RPMI7951 (cell line): ENCODE data around the gene ARHGEF6. TPM values are rescaled to one million over a fixed set of nuclear protein-coding genes. Genes with fewer than 3 reads are reported as not detected.
"Not testable (repeated sequence)": the region's sequence is repeated elsewhere in the genome, so short reads cannot be mapped to it uniquely, and the experiment has no call there.

Source experiments
- DNase-seq: peaks from one replicate; pipeline ENCODE4 v3.0.0-alpha.2; 2012; ENCODE audit warnings: low read depth
- total RNA-seq: library from RNA; depleted of rRNA; stranded (reverse); fragments of >200 nt; shearing (Covaris generic); gene quantifications from 2 replicates; pipeline ENCODE4 v1.2.3, GENCODE V29; 2014; rRNA removed

The ARHGEF6 gene, protein sequence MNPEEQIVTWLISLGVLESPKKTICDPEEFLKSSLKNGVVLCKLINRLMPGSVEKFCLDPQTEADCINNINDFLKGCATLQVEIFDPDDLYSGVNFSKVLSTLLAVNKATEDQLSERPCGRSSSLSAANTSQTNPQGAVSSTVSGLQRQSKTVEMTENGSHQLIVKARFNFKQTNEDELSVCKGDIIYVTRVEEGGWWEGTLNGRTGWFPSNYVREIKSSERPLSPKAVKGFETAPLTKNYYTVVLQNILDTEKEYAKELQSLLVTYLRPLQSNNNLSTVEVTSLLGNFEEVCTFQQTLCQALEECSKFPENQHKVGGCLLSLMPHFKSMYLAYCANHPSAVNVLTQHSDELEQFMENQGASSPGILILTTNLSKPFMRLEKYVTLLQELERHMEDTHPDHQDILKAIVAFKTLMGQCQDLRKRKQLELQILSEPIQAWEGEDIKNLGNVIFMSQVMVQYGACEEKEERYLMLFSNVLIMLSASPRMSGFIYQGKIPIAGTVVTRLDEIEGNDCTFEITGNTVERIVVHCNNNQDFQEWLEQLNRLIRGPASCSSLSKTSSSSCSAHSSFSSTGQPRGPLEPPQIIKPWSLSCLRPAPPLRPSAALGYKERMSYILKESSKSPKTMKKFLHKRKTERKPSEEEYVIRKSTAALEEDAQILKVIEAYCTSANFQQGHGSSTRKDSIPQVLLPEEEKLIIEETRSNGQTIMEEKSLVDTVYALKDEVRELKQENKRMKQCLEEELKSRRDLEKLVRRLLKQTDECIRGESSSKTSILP
- total RNA-seq, result 3.5 and 3.7 TPM in 2 replicates

DNA sequence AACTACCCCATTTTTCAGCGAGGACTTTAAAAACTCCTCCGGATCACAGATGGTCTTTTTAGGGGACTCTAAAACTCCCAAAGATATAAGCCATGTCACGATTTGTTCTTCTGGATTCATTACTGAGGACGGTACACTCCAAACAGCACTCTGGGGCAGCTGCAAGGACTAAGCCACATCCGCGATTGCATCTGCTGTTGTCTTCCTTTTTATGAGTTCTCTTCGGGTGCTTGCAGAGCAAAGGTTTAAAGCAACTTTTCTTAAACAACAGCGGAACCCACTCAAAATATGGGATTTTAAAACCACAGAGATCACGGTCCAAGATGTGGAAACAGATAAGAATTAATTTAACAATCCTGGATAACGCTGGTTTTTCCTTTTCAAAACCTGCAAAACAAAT, at the start of gene ARHGEF6:
ARHGEF6 (minus strand) TSS at position 170 of the 400 bp plus-strand sequence; CDS start at position 120, 50 bp downstream.
- no peak for DNase-seq

DNA sequence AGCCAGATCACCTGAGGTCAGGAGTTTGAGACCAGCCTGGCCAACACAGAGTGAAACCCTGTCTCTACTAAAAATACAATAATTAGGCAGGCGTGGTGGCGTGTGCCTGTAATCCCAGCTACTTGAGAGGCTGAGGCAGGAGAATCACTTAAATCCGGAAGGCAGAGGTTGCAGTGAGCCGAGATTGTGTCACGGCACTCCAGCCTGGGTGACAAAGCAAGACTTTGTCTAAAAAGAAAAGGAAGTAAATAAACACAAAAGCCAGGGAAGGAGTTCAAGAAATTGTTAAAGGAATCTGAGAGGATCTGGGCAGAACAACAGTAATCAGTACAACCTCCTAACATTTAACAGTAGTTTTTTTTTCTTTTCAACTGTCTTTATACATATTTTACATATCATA, 48.7 kb upstream of the ARHGEF6 start:
- no peak for DNase-seq

DNA sequence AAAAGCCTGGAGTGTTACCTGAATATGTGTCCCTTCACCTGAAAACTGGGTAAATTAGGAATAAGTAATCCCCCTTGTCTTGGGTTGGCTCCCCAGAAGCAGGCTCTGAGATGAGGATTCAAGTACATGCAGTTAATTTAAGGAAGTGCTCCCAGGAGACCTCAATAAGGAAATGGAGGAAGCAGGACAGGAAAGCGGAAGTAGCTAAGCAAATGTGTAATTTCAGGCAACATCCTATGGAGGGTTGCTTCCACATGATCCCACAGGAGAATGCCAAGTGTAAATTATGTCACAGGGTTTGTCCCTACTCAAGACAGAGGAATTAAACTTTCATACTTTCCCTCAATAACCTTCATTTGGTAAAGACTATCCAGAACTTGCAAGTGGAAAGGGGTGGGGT, 48.1 kb upstream of the ARHGEF6 start:
- DNase-seq, result no peak

DNA sequence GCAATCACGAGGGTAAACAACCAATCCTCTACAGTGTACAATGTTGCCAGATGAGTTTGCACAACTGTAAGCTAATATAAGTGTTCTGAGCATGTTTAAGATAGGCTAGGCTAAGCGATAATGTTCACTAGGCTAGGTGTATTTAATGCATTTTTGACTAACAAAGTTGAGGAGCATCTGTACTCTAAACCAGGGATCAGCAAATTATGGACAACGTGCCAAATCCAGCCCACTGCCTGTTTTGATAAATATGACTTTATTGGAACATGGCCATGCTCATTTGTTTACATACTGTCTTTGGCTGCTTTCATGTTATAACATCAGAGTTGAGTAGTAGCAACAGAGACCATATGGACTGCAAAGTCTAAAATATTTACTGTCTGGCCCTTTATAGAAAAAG, 46.3 kb upstream of the ARHGEF6 start:
- DNase-seq, result no peak

DNA sequence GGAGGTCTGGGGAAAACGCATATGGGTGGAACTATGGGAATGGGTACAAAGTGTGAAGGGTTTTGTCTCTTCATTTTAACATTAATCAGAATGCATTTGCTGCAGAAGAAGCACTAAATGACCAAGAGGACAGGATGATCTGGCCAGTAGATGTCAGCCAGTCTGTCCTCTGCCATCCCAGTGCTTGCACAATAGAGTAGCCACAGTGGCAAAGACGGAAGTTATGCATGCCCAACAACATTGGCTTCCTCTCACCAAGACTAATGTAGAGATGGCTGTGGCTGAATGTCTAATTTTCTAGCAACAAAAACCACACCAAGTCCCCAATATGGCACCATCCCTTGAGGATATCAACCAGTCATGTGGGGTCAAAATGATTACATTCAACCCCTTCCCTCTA, 45.0 kb upstream of the ARHGEF6 start:
- DNase-seq, result no peak

DNA sequence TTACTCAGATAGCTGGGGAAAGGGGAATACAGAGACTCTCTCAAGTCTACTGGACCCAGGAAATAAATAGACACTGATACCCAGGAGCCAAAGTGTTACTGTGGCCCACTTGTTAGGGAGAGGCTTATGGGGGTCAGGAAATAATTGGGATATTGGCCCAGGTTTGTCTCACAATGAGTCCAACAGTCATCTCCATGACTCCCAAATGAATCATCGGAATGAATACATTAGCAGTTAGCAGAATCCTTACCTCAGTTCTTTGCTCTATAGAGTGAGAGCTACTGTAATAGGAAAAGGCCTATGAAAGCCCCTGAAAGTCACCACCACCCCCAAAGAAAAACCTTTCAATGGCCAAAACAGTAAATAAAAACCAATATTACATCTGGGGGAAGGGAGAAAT, 42.4 kb upstream of the ARHGEF6 start:
- DNase-seq, result peak; percentile 6

DNA sequence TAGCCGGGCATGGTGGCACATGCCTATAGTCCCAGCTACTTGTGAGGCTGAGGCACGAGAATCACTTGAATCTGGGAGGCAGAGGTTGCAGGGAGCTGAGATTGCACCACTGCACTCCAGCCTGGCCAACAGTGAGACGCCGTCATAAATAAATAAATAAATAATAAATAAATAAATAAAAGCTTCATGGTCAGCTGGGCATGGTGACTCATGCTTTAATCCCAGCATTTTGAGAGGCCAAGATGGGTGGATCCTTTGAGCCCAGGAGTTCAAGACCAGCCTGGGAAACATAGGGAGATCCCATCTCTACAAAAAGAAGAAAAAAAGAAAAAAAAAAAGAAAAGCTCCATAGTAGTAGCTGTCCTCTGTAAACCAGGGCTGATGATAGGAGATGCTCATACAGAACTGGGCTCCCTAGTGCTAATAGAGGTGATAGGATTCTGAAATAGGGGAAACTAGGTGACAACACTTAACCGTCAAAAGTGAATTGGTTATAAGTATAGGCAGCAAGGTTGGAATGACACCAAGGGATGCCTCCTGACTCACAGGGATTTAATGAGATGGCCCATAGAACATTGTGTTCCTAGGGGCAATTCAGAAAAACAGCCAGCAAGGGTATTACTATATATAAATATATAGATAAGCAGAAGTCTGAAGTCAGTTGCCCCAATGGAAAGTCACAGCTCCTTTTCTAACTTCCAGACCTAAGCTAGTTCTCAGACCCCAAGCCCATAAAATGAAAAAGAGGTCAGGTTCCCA, 41.8 kb upstream of the ARHGEF6 start:
- DNase-seq, result no peak

DNA sequence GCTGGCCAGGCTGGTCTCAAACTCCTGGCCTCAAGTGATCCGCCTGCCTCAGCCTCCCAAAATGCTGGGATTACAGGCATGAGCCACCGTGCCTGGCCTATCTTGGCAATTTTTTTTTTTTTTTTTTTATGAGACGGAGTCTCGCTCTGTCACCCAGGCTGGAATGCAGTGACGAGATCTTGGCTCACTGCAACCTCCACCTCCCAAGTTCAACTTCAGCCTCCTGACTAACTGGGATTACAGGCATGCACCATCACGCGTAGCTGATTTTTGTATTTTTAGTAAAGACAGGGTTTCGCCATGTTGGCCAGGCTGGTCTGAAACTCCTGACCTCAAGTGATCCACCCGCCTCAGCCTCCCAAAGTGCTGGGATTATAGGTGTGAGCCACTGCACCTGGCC, 39.0 kb upstream of the ARHGEF6 start:
- not testable (repeated sequence) for DNase-seq

DNA sequence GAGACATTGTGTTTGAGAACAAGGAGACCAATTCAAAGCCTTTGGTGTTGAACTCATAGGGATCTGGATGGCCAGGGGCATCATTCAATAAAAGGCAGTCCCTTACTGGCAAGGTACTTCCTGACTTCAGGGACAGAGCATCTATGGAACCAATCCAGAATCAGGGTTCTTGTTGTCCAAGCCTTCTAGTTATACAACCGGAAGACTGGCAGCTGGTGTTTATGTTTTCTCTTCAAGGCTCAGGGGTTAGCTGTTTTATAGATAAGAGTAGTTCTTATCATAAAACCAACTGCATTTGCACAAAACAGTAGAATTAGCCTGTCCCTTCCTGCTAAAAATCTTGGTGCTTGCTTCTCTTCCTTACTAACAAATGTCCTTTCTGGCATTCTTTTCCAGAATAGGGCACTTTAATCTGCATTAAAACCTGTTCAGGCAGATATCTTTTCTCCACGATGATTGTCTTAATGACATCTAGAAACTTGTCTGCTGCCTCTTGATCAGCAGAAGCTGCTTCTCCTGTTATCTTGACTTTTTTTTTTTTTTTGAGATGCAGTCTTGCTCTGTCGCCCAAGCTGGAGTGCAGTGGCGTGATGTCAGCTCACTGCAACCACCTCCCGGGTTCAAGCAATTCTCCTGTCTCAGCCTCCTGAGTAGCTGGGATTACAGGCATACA, 38.4 kb upstream of the ARHGEF6 start:
- DNase-seq, result no peak

DNA sequence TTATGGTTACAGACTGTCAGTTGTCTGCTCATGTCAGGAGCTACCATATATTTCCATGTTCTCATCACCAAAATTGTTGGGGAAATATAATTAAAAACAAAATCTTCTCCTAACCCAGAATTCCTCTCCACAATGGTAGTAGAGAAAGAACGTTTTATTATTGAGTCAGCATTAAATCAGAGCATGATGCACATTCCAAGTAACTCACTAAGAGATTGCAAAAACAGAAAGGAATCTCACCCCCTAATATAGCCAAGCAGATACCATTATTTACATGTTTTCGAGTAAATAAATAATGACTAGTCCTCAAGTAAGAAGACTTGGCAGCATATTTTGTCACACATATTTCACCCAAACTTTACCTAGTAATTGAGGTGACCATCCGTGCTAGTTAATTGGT, 36.2 kb upstream of the ARHGEF6 start:
- DNase-seq, result no peak

DNA sequence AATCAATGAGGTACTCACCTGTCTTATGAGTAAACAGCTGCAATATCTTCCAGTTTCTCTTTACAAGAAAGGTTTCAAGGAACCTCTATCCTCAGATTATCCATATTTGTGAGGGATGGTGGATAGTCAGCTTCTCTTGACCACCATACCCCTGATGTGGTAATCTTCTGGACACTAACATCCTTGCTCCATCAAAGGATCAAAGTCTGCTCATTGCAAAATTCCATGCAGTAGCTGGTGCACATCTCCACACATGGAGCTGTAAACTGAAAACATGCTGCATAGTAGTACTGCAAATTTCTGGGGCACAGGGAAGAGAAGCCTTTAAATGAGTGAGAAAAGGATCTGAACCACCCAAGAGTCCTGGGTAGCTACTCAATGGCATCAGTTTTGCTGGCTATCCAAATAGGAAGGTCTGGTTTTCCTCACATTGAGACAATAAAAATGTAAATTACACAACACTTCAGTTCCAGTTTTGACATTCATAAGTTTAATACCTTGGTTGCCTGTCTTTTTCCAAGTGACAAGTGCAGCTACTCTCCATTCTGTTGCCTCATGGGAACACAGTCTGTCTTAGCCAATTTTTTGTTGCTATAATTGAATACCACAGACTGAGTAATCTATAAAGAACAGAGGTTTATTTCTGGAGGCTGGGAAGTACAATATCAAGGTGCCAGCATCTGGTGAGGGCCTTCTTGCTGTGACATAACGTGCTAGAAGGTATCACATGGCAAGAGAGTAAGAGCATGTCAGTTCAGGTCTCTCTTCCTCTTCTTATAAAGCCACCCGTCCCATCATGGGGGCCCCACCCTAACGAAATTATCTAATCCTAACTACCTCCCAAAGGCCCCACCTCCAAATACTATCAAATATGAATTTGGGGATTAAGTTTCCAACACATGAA, 34.4 kb upstream of the ARHGEF6 start:
- no peak for DNase-seq

DNA sequence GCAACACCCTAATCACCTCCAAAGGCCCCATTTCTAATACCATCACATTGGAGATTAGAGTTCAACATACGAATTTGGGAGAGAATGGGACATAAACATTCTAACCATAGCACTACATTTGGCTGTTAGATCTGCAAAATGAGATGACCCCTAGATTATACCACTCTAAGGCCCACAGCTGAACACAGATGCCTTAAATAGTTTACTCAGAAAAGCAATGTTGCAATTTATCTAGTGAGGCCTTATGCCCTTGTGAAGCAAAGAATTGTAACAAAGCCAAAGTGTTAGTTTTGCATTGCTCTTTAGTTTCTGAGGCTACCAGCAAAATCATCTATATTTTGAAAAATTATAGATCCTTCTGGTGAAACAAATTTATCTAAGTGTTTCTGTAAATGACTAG, 31.6 kb upstream of the ARHGEF6 start:
- DNase-seq, result no peak

DNA sequence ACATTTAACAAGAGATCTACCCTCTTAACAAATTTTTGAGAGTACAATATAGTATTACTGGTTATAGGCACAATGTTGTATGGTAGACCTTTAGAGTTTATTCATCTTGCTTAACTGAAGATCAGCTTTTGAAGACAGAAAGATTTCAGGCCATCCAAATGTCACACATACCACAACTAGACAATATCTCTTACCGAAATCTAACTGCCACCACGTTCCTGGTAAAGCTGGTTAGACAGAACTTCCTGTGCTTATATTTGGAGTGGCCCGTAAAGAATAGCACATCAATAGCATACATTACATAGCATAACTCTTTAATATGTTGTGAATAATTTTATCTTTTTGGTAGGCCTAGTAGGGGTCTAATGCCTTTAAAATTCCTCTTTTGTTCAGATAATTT, 29.8 kb upstream of the ARHGEF6 start:
- no peak for DNase-seq

DNA sequence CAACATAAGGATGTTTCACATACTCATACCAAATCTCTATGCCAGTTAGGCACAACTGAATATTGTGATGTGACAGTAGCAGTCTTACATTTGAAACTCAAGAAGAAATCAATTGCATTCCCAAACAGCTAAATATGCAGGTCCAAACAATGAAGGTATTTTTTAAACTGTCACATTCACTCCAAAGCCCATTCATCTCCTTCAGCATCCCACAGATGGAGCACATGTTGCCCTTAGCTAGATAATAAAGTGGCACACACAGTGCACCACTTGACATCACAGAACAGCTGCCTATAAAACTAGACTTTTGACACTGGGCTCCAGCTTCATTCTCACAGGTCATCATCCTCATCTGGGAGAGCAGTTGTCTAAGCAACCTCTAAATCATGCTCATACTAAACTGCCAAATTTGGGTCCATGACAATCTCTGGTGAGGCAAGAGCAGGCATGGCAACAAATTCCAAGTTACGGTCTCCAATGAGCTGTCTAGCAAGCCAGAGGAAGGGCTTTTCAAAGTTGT, 26.2 kb upstream of the ARHGEF6 start:
- no peak for DNase-seq

DNA sequence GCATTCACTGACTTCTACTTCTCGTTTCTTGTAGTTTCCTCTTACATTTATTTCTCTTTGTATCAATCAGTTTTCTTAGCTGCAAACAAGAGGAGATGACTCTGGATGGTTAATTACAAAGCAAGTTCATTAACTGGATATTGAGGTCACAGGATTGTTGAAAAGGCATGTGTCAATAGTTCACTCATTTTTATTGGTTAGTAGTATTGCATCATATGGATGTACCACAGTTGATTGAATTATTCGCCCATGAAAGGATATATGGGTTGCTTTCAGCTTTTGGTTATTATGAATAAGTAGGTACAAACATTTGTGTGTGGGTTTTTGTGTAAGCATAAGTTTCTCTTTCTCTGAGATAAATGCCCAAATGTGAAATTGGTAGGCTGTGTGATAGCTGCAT, 21.8 kb upstream of the ARHGEF6 start:
- no peak for DNase-seq

DNA sequence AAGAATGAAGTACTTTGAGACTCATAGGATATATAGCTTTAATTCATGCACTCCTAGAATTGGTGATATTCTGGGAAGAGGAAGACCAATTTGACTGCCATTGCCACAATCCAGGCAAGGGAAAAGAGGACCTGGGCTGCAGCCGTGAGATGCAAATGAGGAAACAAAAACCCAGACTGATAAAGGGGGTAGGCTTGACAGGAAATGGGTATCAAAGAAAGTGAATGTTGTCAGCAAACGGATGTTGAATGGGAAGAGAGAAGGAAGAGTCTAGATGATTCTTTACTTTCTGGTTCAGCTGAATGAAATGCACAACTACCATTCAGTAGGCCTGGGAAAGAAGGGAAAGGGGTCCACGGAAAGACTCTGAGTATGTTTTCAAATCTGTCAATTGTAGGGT, 17.1 kb upstream of the ARHGEF6 start:
- DNase-seq, result no peak

DNA sequence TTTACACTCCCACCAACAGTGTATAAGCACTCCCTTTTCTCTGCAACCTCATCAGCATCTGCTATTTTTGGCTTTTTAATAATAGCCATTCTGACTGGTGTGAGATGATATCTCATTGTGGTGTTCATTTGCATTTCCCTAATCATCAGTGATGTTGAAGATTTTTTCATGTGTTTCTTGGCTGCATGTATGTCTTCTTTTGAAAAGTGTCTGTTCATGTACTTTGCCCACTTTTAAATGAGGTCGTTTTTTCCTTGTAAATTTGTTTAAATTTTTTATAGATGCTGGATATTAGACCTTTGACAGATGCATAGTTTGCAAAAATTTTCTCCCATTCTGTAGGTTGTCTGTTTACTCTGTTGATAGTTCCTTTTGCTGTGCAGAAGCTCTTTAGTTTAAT, 14.4 kb upstream of the ARHGEF6 start:
- DNase-seq, result not testable (repeated sequence)

DNA sequence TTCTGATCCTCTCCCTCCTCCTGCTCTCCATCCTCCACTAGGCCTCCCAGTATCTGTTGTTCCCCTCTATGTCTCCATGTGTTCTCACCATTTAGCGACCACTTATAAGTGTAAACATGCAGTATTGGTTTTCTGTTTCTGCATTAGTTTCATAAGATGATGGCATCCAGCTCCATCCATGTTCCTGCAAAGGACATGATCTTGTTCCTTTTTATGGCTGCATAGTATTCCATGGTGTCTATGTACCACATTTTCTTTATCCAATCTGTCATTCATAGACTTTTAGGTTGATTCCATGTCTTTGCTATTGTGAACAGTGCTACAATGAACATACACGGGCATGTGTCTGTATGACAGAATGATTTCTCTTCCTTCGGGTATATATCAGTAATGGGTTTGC, 13.9 kb upstream of the ARHGEF6 start:
- DNase-seq, result not testable (repeated sequence)

DNA sequence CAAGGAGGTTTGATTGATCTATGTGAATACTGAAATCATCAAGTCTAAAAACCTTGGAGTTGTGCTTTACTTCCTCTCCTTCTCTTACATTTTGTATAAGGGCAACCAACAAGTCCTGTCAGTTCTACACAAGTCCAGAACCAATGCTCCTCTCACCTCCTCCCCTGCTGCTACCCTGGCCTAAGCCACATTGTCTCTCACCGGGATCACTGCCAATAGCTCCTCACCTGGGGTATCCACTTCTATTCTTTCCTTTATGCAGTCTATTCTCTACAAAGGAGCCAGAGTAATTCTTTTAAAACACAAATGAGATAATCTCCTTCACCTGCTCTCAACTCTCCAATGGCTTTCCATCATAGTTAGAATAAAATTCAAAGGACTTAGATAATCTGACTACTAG, 13.3 kb upstream of the ARHGEF6 start:
- DNase-seq, result no peak

DNA sequence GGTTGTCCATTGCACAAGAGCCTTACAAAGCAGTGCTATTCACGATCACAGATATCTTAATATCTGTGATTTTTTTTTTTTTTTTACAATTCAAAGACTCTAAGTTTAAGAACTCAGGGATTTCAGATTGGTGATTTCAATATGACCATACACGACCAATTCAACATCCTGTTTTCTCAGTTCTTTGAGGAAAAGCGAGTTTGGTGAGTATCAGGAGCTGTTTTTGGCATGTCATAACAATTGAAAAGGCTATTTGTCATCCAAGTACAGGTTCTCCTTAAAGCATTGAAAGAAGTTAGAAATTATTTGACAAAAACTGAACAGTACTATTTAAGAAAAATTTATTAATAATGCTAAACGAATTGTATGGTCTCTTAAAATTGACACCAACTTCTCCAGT, 9.1 kb upstream of the ARHGEF6 start:
- DNase-seq, result no peak

DNA sequence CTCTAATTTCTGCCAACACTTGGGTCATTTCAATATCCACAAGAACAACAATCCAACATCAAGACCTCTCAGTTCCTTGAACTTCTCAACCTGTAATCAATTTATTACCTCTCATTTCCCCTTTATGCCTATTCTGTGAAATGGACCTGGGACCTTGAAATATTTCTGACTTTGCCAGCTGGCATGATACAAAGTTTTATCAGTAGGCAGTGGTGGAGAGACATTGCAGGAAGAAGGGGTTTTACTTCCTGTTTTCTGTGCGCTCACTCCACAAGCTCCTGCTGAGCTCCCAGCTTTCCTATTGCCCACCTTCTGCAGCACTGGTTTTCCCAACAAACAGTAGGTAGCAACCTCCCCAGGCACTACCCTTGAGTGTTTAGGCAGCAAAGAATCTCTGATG, 3.5 kb upstream of the ARHGEF6 start:
- no peak for DNase-seq
